Spleen (tissue), 11 donors: ENCODE measurements around the gene TSPAN1. TPM values are rescaled to one million over a fixed set of nuclear protein-coding genes. Genes with fewer than 3 reads are reported as not detected.

Source experiments
- DNase-seq: peaks from one replicate; pipeline ENCODE4 v3.0.0-alpha.2; 2020
- H3K27ac ChIP-seq, 8 donors: fragments of 200-600 bp; sonication (generic) in 7 of 8; 1 replicate in 4 of 8; 2 replicates in 4 of 8; pipeline versions ENCODE4 v1.5.0 to v1.8.0; 2016 to 2021; ENCODE audit warnings: inconsistent platforms in 4 of 8, mild to moderate bottlenecking in 4 of 8, moderate library complexity in 1 of 8
- H3K27me3 ChIP-seq, 7 donors: fragments of 200-600 bp; sonication (generic) in 6 of 7; replicated peaks in 1 of 7; 1 replicate in 4 of 7; 2 replicates in 3 of 7; pipeline versions ENCODE4 v1.5.0 to v1.8.0; 2016 to 2021; ENCODE audit warnings: inconsistent platforms in 3 of 7, mild to moderate bottlenecking in 1 of 7
- H3K36me3 ChIP-seq, 6 donors: fragments of 200-600 bp; sonication (generic) in 5 of 6; 1 replicate in 4 of 6; 2 replicates in 2 of 6; pipeline versions ENCODE4 v1.5.0 to v1.8.0; 2016 to 2021; ENCODE audit warnings: inconsistent platforms in 2 of 6
- H3K4me1 ChIP-seq, 6 donors: fragments of 200-600 bp; sonication (generic) in 5 of 6; 1 replicate in 3 of 6; 2 replicates in 3 of 6; pipeline versions ENCODE4 v1.5.0 to v1.8.0; 2016 to 2021; ENCODE audit warnings: inconsistent platforms in 3 of 6
- H3K4me3 ChIP-seq, 8 donors: fragments of 200-600 bp; sonication (generic) in 7 of 8; 1 replicate in 4 of 8; 2 replicates in 4 of 8; pipeline versions ENCODE4 v1.5.0 to v1.8.0; 2016 to 2021; ENCODE audit warnings: inconsistent platforms in 4 of 8, mild to moderate bottlenecking in 4 of 8, moderate library complexity in 2 of 8
- H3K9me3 ChIP-seq, 8 donors: fragments of 200-600 bp; sonication (generic) in 7 of 8; 1 replicate in 4 of 8; 2 replicates in 4 of 8; pipeline versions ENCODE4 v1.5.0 to v1.8.0; 2016 to 2021; ENCODE audit warnings: inconsistent platforms in 4 of 8
- POLR2A ChIP-seq, 3 donors: fragments of 450-650 bp; IDR thresholded peaks; one replicate each; pipeline ENCODE4 v1.5.1; 2017; ENCODE audit warnings: antibody characterized with exemption in 3 of 3, mild to moderate bottlenecking in 1 of 3
- POLR2AphosphoS5 ChIP-seq, 3 donors: sonication (generic); formaldehyde crosslinking; IDR thresholded peaks; one replicate each; pipeline ENCODE4 v1.5.1; 2017; ENCODE audit warnings: antibody characterized with exemption in 3 of 3
- WGBS, 5 donors: extraction: QIAGEN DNeasy Blood & Tissue Kit in 3 of 5; methylation state at CpG; one replicate each; pipeline versions ENCODE4 v1.1.5 to v1.1.7; 2013 to 2018; 5-methylcytosine and 5-hydroxymethylcytosine counted together
- intact Hi-C: fragments of 100-400 bp; cut with DNase I; formaldehyde crosslinking; loops from one replicate; pipeline ENCODE4 v1.15.0; 2023; ENCODE audit warnings: low total_unique reads
- polyA plus RNA-seq, 3 donors: library from polyadenylated mRNA; stranded (reverse); fragments of 200-250 nt; gene quantifications; one replicate each; pipeline ENCODE4 v1.2.1, GENCODE V29; 2013
- total RNA-seq, 7 donors: library from RNA; depleted of rRNA in 3 of 7; stranded (reverse); fragments of >200 nt in 3 of 7; fragmentation: NEBNext Ultra II Directional in 4 of 7; extraction: Animal tissue kit (Norgen Biotek cat#: 25700) in 4 of 7; gene quantifications; one replicate each; pipeline versions ENCODE4 v1.1.0 to v1.2.1, GENCODE V29; 2016 to 2021
- TF ChIP-seq, protein P1 (sequence below), 11 experiments: fragments of 200-600 bp in 7 of 11; fragments of 450-650 bp in 4 of 11; sonication (generic) in 4 of 11; IDR thresholded peaks in 8 of 11; conservative IDR thresholded peaks in 3 of 11; 1 replicate in 7 of 11; 2 replicates in 4 of 11; pipeline versions ENCODE4 v1.4.0 to v1.8.0; 2016 to 2021; ENCODE audit warnings: antibody characterized with exemption in 11 of 11, inconsistent platforms in 4 of 11, mild to moderate bottlenecking in 1 of 11
- donor health status: healthy with polysubstance abuse.
- donor health status: DM: no; HTN: no; CAD: no; lungs with moderate emphysema.
- donor health status: DM: no; HTN: no; CAD: no.
- donor health status: Bipolar disorder and iron deficiency.
- donor health status: healthy.
- donor health status: DM: no; HTN: no; CAD: no.
- donor health status: DM: yes; HTN: yes; CAD: no.

Gene TSPAN1
- total and polyA plus RNA-seq, 10 donors: 0.85 to 3.2 (median 1.5) TPM; not detected in 2

DNA sequence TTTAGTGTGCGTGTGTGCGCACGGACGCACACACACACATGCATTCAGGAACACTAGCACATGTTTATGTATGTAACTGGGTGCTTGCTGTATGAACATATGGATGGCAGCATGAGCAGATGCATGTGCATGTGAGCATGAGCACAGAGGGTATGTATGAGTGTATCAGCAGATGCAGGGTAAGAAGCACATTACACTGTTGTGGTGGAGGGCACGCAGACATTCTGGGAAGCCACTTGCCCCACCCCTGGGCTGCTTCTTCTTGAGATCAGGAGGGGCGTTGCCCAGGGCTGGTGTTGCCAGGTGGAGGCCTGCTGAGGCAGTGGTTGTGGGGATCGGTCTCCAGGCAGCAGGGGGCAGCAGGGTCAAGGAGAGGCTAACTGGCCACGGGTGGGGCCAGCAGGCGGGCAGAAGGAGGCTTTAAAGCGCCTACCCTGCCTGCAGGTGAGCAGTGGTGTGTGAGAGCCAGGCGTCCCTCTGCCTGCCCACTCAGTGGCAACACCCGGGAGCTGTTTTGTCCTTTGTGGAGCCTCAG, 5.3 kb downstream of the TSPAN1 start:
- TF ChIP-seq POLR2AphosphoS5 (IDR thresholded peaks at IDR 0.05) (no peak), POLR2A (IDR thresholded peaks at IDR 0.05) (no peak)
- TF ChIP-seq, protein P1, sequence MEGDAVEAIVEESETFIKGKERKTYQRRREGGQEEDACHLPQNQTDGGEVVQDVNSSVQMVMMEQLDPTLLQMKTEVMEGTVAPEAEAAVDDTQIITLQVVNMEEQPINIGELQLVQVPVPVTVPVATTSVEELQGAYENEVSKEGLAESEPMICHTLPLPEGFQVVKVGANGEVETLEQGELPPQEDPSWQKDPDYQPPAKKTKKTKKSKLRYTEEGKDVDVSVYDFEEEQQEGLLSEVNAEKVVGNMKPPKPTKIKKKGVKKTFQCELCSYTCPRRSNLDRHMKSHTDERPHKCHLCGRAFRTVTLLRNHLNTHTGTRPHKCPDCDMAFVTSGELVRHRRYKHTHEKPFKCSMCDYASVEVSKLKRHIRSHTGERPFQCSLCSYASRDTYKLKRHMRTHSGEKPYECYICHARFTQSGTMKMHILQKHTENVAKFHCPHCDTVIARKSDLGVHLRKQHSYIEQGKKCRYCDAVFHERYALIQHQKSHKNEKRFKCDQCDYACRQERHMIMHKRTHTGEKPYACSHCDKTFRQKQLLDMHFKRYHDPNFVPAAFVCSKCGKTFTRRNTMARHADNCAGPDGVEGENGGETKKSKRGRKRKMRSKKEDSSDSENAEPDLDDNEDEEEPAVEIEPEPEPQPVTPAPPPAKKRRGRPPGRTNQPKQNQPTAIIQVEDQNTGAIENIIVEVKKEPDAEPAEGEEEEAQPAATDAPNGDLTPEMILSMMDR (IDR thresholded peaks at IDR 0.05 in 8 of 11, conservative IDR thresholded peaks at IDR 0.05 in 3 of 11): no peak
- Histone ChIP-seq H3K9me3 (no peaks in the 10 kb centered on the region), H3K36me3 (no peaks in the 10 kb centered on the region), H3K27ac (peak overlapping the region in 1 of 8 donors; percentile 60), H3K4me1 (peaks cover 12 to 72% (median 42%) of the 10 kb centered on the region in 6 donors), H3K27me3 (peaks cover 0 to 5% (median 0%) of the 10 kb centered on the region in 7 donors), H3K4me3 (no peak overlapping the region)
- intact Hi-C loops: no loop called here
- WGBS, 5 donors: 59 to 74% (median 66%) methylated on average over 11 to 12 of the region's 12 CpGs
- no peak for DNase-seq

GRCh38 chr1:46181343-46182260, 6.7 kb downstream of the TSPAN1 start:
- Histone ChIP-seq H3K36me3 (no peaks in the 10 kb centered on the region), H3K4me1 (peaks cover 12 to 68% (median 42%) of the 10 kb centered on the region in 6 donors), H3K27ac (peak overlapping the region in 6 of 8 donors; percentile 4 to 77 (median 53)), H3K4me3 (no peak overlapping the region), H3K9me3 (no peaks in the 10 kb centered on the region), H3K27me3 (peaks cover 0 to 5% (median 0%) of the 10 kb centered on the region in 7 donors)
- TF ChIP-seq POLR2AphosphoS5 (IDR thresholded peaks at IDR 0.05): no peak
- TF ChIP-seq POLR2A (IDR thresholded peaks at IDR 0.05): no peak
- TF ChIP-seq, protein P1 (IDR thresholded peaks at IDR 0.05 in 8 of 11, conservative IDR thresholded peaks at IDR 0.05 in 3 of 11): no peak
- 53 to 68% (median 67%) methylated on average over 10 of the region's 10 CpGs for WGBS, 5 donors
- DNase-seq: no peak
- intact Hi-C loops: no loop called here

- peaks cover 0 to 5% (median 0%) of the 10 kb centered on the region in 7 donors for H3K27me3 ChIP-seq
- H3K9me3 ChIP-seq: no peaks in the 10 kb centered on the region
- H3K4me3 ChIP-seq: no peak overlapping the region
- TF ChIP-seq POLR2AphosphoS5 (IDR thresholded peaks at IDR 0.05): peak in 2 of 3 donors; percentile 60 to 75
- TF ChIP-seq, protein P1 (IDR thresholded peaks at IDR 0.05 in 8 of 11, conservative IDR thresholded peaks at IDR 0.05 in 3 of 11): no peak
- H3K27ac ChIP-seq: peak overlapping the region in 7 of 8 donors; percentile 46 to 78 (median 76)
- DNase-seq: no peak
- H3K4me1 ChIP-seq: peaks cover 12 to 68% (median 40%) of the 10 kb centered on the region in 6 donors
- peaks cover 0 to 15% (median 0%) of the 10 kb centered on the region in 6 donors for H3K36me3 ChIP-seq
- intact Hi-C loops: no loop called here
- 67 to 77% (median 73%) methylated on average over 8 of the region's 8 CpGs for WGBS, 5 donors
Observed at GRCh38 chr1:46183079-46183847, 8.4 kb downstream of the TSPAN1 start.
